ENCODE results near the gene PTPRA.
"Not testable (repeated sequence)": the region's sequence is repeated elsewhere in the genome, so short reads cannot be mapped to it uniquely, and the experiment has no call there.

DNA sequence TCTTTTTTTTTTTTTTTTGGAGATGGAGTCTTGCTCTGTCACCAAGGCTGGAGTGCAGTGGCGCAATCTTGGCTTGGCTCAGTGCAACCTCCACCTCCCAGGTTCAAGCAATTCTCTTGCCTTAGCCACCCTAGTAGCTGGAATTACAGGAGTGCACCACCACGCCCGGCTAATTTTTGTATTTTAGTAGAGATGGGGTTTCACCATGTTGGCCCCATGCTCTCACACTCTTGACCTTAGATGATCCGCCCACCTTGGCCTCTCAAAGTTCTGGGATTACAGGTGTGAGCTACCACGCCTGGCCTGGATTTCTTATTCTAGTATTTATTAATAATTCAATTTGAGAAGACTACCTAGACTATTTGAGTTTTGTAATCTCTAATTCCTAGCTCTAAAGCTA is 142.0 kb downstream of the PTPRA start:
- TF ChIP-seq POLR2A, POLR2AphosphoS5 (IDR thresholded peaks at IDR 0.05; ENCODE audit: low read depth, low read length): not testable (repeated sequence)

All from GM12892 (cell line).